Keratinocyte (primary cell): Measurements from ENCODE around the gene OGT. TPM values are rescaled to one million over a fixed set of nuclear protein-coding genes. Genes with fewer than 3 reads are reported as not detected.

Experiments
- DNase-seq: peaks from one replicate; pipeline ENCODE4 v3.0.0-alpha.2; 2011; ENCODE audit warnings: low read depth, missing footprints, low spot score
- FAIRE-seq: peaks from 2 replicates; lab custom pipeline; 2011; peaks lifted over from hg19 to GRCh38; lab: Jason Lieb, UNC
- H2AFZ ChIP-seq: 2 replicates; pipeline ENCODE4 v1.6.0; 2012; ENCODE audit warnings: low read length, control low read depth, inconsistent platforms; ENCODE audit not compliant: control insufficient read depth
- H3K27ac ChIP-seq: 2 replicates; pipeline ENCODE4 v1.5.1; 2011; ENCODE audit warnings: low read length; ENCODE audit not compliant: control insufficient read depth, insufficient read depth
- H3K27me3 ChIP-seq: 3 replicates; pipeline ENCODE4 v1.6.0; 2011; ENCODE audit warnings: low read length; ENCODE audit not compliant: control insufficient read depth, insufficient read depth; ENCODE audit errors: extremely low read depth
- H3K36me3 ChIP-seq, 2 experiments: 2 replicates in 1 of 2; 3 replicates in 1 of 2; pipeline ENCODE4 v1.5.1; 2011; ENCODE audit warnings: low read length in 2 of 2, mild to moderate bottlenecking in 1 of 2; ENCODE audit not compliant: control insufficient read depth in 2 of 2, insufficient read depth in 2 of 2; ENCODE audit errors: extremely low read depth in 1 of 2
- H3K4me1 ChIP-seq: 3 replicates; pipeline ENCODE4 v1.5.1; 2011; ENCODE audit warnings: low read length; ENCODE audit not compliant: control insufficient read depth, insufficient read depth; ENCODE audit errors: extremely low read depth
- H3K4me2 ChIP-seq: 3 replicates; pipeline ENCODE4 v1.6.0; 2011; ENCODE audit warnings: low read depth, low read length; ENCODE audit not compliant: control insufficient read depth, insufficient read depth; ENCODE audit errors: extremely low read depth
- H3K4me3 ChIP-seq, 3 experiments: fragments of 200-600 bp in 1 of 3; sonication (generic) in 1 of 3; 2 replicates in 2 of 3; 3 replicates in 1 of 3; pipeline ENCODE4 v1.5.1; 2011 to 2016; ENCODE audit warnings: low read length in 3 of 3, mild to moderate bottlenecking in 3 of 3, control low read depth in 2 of 3, inconsistent platforms in 1 of 3, low read depth in 1 of 3, mixed read lengths in 1 of 3, mixed run types in 1 of 3, moderate library complexity in 1 of 3; ENCODE audit not compliant: control insufficient read depth in 2 of 3, insufficient read depth in 2 of 3; ENCODE audit errors: extremely low read depth in 1 of 3
- H3K79me2 ChIP-seq: 2 replicates; pipeline ENCODE4 v1.6.0; 2012; ENCODE audit warnings: low read length; ENCODE audit not compliant: control insufficient read depth, insufficient read depth
- H3K9ac ChIP-seq: 3 replicates; pipeline ENCODE4 v1.6.0; 2011; ENCODE audit warnings: low read length; ENCODE audit not compliant: control insufficient read depth, insufficient read depth; ENCODE audit errors: extremely low read depth
- H3K9me1 ChIP-seq: 3 replicates; pipeline ENCODE4 v1.6.0; 2011; ENCODE audit warnings: low read length; ENCODE audit not compliant: control insufficient read depth, insufficient read depth; ENCODE audit errors: extremely low read depth
- H3K9me3 ChIP-seq: 2 replicates; pipeline ENCODE4 v1.5.1; 2012; ENCODE audit warnings: low read depth, low read length; ENCODE audit not compliant: control insufficient read depth
- H4K20me1 ChIP-seq: 3 replicates; pipeline ENCODE4 v1.6.0; 2011; ENCODE audit warnings: low read length; ENCODE audit not compliant: control insufficient read depth, insufficient read depth; ENCODE audit errors: extremely low read depth
- EZH2 ChIP-seq: IDR thresholded peaks from one replicate; pipeline ENCODE4 v1.6.1; 2012; ENCODE audit warnings: inconsistent platforms, mild to moderate bottlenecking, low read length, moderate library complexity
- dilution Hi-C: fragments of 300-500 bp; cut with MboI; formaldehyde crosslinking; loops from one replicate; pipeline ENCODE4 v1.7.0; 2020; ENCODE audit warnings: low sequenced_read_pairs; ENCODE audit not compliant: extremely low pct_ligation_motif_present
- polyA plus RNA-seq, 5 experiments: library from polyadenylated mRNA; depleted of rRNA in 3 of 5; stranded (reverse) in 3 of 5; stranded (forward) in 1 of 5; unstranded in 1 of 5; fragments of >200 nt; gene quantifications; 1 replicate in 1 of 5; 2 replicates in 3 of 5; 3 replicates in 1 of 5; pipeline versions ENCODE4 v1.2.1 to v1.2.3, GENCODE V29; 2011 to 2012; ENCODE audit warnings: missing spikeins in 2 of 5, low read depth in 1 of 5, low replicate concordance in 1 of 5
- TF ChIP-seq, protein P1 (sequence below), 3 experiments: IDR thresholded peaks in 1 of 3; conservative IDR thresholded peaks in 1 of 3; optimal IDR thresholded peaks in 1 of 3; 2 replicates in 2 of 3; 3 replicates in 1 of 3; pipeline versions ENCODE3 to v1.5.1; 2011; ENCODE audit warnings: low read length in 3 of 3, mild to moderate bottlenecking in 3 of 3, moderate library complexity in 2 of 3, control low read depth in 1 of 3, inconsistent platforms in 1 of 3; ENCODE audit not compliant: insufficient read depth in 2 of 3; ENCODE audit errors: extremely low read depth in 1 of 3

Gene OGT
- polyA plus RNA-seq, 1 donor (not counting 4 experiments of a cell fraction or from before 2014, with no cell fraction given), result 136 TPM

DNA sequence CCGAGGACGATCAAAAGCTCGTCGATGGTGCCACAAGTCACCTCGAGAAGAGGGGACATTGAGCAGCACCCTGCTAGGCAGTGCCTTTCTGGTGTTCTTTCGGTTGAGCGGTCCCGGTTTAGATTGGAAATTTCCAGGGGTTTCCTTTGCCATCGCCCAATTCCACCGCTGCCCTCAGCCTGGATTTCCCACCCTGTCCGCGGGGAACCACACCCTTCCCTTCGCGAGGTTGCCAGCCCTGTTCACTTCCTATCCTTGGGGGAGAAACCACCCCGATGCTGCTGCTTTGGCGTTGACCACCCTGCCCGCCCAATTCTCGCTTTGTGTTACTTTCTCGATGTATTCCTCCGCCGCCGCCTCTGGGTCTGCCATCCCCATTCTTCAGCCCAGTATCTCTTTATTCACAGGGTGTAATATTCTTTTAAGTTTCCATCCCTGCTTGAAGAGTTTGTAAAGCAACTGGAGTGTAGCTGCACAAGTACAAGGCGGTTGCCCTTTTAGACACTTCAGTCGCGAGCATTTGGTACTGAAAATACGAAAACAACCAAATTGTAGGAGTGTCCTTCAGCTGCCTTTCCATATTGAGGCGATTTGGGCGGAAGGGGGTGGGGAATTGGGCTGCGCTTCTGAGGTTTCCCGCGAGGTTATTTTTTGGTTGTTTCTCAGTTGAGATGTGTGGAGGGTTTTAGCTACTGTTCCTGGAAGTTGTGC, 1.1 kb downstream of the OGT start:
- Histone ChIP-seq H2AFZ (no peak overlapping the region), H3K9ac (peak overlapping the region; percentile 95), H3K79me2 (peaks cover 60% of the 10 kb centered on the region), H3K9me3 (no peaks in the 10 kb centered on the region), H3K27ac (peak overlapping the region; percentile 88), H3K27me3 (no peaks in the 10 kb centered on the region), H3K4me1 (peaks cover 4% of the 10 kb centered on the region), H3K36me3 (peaks cover 2 to 4% of the 10 kb centered on the region in 2 experiments), H3K4me3 (peak overlapping the region; percentile 64 to 80 (median 80)), H3K4me2 (peak overlapping the region; percentile 11), H4K20me1 (peaks cover 6% of the 10 kb centered on the region), H3K9me1 (no peaks in the 10 kb centered on the region)
- dilution Hi-C loops, result no loop called here
- DNase-seq (no peak), FAIRE-seq (no peak)
- TF ChIP-seq EZH2, result no peak
- TF ChIP-seq, protein P1, sequence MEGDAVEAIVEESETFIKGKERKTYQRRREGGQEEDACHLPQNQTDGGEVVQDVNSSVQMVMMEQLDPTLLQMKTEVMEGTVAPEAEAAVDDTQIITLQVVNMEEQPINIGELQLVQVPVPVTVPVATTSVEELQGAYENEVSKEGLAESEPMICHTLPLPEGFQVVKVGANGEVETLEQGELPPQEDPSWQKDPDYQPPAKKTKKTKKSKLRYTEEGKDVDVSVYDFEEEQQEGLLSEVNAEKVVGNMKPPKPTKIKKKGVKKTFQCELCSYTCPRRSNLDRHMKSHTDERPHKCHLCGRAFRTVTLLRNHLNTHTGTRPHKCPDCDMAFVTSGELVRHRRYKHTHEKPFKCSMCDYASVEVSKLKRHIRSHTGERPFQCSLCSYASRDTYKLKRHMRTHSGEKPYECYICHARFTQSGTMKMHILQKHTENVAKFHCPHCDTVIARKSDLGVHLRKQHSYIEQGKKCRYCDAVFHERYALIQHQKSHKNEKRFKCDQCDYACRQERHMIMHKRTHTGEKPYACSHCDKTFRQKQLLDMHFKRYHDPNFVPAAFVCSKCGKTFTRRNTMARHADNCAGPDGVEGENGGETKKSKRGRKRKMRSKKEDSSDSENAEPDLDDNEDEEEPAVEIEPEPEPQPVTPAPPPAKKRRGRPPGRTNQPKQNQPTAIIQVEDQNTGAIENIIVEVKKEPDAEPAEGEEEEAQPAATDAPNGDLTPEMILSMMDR (optimal IDR thresholded peaks at IDR 0.05 in 1 of 3, IDR thresholded peaks at IDR 0.05 in 1 of 3, conservative IDR thresholded peaks at IDR 0.05 in 1 of 3; ENCODE audit: extremely low read depth in 1 of 3, insufficient read depth in 2 of 3, low read length in 3 of 3), result no peak

DNA sequence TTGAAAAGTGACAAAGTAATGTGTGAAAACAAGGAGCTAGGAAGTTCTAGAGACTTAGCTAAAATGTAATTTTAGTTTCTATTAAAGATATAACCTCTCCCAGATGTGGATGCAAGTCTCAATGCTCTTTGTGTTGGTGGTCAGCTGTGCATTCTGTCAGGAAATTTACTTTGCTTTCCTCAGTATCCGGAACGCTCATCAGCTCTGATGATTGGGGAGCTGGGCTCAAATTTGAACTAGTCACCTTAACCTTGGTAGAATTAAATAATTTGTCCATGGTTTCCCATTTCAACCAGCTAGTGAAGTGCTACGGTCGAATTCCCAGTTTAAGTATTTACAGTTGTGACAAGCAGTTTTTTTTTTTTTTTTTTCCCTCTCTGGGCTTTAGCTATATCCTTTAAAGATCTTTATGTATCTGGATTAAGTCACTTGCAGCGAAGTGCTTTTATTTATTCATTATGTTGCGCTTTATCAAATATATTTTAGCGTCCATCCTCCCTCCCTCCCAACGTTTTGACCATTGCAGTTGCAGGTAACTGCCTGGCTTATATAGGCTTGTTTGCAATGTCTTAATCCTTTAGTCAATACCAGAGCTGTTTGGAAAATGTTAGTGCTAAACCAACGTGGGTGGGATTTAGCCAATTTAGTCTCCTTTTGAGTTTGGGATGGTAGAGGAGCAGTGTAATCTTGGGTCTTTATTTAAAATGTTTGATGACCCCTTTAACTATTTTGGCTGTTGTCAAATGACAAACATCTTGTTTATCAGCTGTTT, 2.1 kb downstream of the OGT start:
- Histone ChIP-seq H3K27ac (peak overlapping the region; percentile 88), H3K27me3 (no peaks in the 10 kb centered on the region), H3K9me3 (no peaks in the 10 kb centered on the region), H3K79me2 (peaks cover 69% of the 10 kb centered on the region), H2AFZ (no peak overlapping the region), H3K4me1 (peaks cover 12% of the 10 kb centered on the region), H3K36me3 (peaks cover 2 to 11% of the 10 kb centered on the region in 2 experiments), H3K4me3 (peak overlapping the region; percentile 64 to 80 (median 80)), H3K9ac (peak overlapping the region; percentile 95), H3K9me1 (no peaks in the 10 kb centered on the region), H4K20me1 (peaks cover 9% of the 10 kb centered on the region), H3K4me2 (peak overlapping the region; percentile 82)
- DNase-seq (no peak), FAIRE-seq (no peak)
- no peak for TF ChIP-seq EZH2
- TF ChIP-seq, protein P1 (optimal IDR thresholded peaks at IDR 0.05 in 1 of 3, IDR thresholded peaks at IDR 0.05 in 1 of 3, conservative IDR thresholded peaks at IDR 0.05 in 1 of 3; ENCODE audit: extremely low read depth in 1 of 3, insufficient read depth in 2 of 3, low read length in 3 of 3), result no peak
- dilution Hi-C loops, result no loop called here
